Cerebellar cortex (tissue), 1 donor: ENCODE results near the gene BMAL1.

Experiments
- DNase-seq: peaks from one replicate; pipeline ENCODE4 v3.0.0-alpha.2; 2015; ENCODE audit warnings: low spot score

Gene BMAL1

DNA sequence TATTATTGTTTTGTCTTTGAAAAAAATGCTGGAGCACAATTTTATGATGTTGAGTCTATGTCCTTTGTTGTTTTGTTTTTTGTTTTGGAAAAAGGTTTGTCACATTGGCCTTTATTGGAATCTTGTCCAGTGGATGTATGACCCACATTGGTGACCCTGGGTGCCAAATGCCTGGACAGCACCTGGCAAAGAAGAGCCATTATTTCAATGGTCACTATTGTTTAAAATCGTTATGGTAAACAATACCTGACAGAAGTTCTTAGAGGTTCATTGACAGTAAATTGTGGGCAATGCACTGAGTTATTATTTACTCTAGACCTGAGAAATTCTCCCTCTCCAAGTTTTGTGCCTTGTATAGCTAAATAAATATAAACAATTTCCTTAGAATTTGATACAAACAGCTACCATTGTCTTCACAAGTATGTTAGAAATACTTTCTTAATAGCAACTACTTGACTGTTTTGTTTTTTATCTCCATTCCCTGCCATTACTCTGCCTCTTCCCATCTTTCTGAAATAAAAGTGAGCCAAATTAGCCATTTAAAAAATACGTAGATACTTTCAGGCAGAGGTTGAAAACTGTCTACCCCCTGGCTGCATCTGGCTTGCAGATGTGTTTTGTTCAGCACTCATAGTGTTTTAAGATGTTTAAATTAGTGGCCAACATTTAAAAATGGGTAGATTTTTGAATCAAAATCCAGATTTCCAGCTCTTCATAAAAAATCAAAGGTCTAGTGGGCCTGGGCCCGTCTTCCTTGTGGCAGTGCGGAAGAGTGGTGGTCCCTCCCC is 39.9 kb downstream of the BMAL1 start:
- DNase-seq: no peak

DNA sequence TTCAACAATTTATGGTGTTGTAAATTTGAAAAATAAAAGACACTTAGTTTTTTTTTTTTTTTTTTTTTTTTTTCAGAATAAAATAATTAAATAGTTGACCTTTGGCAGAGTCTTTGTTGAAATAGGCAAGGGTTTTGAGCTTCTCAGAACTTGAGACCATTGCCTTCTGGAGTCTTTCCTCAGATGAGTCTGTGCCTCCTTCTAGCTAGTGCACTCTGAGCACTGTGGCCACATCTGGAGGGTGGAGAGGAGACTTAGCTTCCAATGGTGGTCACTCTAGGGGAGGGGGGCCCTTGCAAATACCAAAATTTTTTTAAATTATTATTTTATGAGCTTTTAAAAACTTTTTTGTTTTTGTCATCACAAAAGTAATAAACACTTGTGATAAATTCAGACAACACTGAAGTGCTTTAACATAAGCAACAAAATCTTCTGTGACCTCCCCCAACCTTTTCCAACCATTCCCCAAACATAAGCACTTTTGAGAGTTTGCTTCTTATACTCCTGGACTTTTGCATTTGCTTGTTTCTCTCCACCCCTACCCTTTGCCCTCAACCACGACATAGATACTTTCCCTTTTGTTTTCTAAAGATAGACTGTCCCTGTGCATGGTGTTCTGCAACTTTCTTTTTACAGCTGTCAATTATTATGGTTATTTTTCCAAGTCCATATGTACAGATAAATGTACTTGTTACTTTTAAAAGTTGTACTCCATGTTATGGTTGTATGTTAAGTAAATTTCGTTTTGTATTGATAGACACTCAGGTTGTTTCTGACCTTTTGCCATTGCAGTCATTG is 41.1 kb downstream of the BMAL1 start:
- DNase-seq: no peak

GRCh38 chr11:13320688-13321087 is 43.1 kb downstream of the BMAL1 start:
- no peak for DNase-seq

DNA sequence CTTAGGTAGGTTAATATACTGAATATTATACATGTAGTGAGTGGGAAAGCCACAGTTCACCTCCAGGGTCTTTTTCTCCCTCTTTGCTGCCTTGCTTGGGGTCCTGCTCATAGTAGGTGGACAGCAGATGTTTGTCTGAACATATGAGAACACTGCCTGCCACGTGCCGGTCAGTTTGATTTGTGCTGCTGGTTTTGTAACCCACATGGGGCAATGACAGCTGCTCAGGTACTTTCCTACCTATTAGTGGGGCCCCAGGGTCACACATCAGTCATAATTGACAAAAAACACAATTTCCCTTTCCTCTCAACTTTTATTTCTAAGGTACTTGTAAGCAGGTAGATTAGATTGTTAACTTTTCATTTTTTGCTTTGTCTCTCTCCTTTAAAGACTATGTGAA is 43.8 kb downstream of the BMAL1 start:
- no peak for DNase-seq

DNA sequence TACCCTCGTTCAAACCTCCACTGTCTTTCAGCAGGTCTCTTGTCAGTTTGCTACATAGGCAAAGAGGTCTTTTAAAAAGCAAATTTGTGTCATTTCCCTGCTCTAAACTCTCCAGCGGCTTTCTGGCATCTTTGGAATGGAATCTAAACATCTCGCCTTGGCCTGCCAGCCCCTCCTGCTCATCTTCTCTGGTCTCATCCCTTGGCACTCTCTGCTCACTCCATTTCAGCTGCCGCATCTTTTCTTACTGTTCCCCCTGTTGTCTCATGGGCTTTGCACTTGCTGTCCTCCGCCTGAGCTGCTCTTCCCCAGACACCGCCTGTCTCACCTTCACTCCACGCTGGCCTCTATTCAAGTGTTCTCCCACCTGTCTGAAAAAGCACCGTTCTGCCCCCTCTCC is 46.6 kb downstream of the BMAL1 start:
- DNase-seq: no peak

DNA sequence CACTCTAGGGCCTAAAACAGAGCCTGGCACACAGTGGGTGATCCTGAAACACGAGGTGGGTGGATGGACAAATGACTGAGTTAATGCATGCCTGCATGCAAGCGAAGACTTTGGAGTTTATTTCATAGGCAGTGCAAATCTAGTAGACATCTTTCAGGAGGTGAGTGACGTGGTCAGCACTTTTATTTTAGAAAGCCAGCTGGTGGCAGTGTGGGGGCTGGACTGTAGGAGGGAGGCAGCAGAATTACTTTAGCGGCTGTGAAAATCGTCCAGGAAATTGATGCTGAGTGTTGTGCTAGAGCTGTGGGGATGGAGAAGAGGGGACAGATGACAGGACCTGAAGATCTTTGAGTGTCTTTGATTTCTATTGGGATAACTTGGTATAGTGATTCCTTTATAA is 47.1 kb downstream of the BMAL1 start:
- peak; percentile 28 for DNase-seq

- DNase-seq: no peak
These were observed 49.8 kb downstream of the BMAL1 start for GRCh38 chr11:13327421-13327820.

- DNase-seq: no peak
These were observed 50.7 kb downstream of the BMAL1 start for GRCh38 chr11:13328286-13328685.

- peak; percentile 97 for DNase-seq
These were observed 52.2 kb downstream of the BMAL1 start for GRCh38 chr11:13329670-13330356.

DNA sequence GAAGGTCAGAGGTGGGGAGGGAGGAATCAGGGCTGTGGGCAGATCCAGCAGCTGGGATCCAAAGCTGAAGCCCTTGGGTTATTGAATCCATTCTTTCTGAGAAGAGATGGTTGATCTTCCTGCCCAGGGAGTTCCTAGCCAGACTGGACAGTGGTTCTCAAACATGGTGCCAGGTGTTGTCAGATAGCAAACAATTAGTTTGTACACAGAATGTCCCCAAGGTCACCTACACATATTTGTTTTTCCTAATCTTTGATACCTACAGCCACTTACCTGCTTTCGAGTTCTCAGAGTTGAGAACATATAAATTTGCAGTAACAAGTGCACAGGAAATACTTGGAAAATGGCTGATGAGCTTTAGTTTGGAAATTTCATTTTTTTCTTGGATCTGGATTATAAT is 54.5 kb downstream of the BMAL1 start:
- no peak for DNase-seq

DNA sequence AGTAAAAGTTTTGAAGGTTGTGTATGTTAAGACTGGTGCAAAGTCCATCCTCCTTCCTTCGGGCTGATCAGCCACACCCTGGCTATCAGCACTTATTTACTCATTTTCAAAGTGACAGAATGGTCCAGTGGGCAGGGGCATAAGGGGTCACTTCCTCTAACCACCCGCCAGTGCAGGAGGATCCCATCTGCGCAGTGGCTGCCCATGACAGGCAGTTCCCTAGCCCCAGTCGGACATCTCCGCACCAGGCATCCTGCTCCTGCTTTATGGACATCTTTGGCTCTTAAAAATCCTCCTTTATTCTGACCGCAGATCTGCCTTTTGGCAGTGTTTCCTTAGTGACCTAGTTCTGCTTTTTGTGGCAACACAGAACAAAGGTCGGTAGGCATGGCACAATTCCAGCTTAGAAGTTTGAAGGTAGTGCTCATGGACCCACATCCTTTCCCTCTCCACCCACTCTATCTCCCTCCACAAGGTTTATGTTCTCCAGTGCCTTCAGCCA is 55.9 kb downstream of the BMAL1 start:
- no peak for DNase-seq

GRCh38 chr11:13334034-13334786 is 56.6 kb downstream of the BMAL1 start:
- DNase-seq: no peak

- DNase-seq: peak; percentile 61
These were observed 57.7 kb downstream of the BMAL1 start for GRCh38 chr11:13335319-13335718.

- no peak for DNase-seq
These were observed 58.8 kb downstream of the BMAL1 start for GRCh38 chr11:13336246-13336878.

GRCh38 chr11:13338019-13338426 is 60.4 kb downstream of the BMAL1 start:
- DNase-seq: no peak

DNA sequence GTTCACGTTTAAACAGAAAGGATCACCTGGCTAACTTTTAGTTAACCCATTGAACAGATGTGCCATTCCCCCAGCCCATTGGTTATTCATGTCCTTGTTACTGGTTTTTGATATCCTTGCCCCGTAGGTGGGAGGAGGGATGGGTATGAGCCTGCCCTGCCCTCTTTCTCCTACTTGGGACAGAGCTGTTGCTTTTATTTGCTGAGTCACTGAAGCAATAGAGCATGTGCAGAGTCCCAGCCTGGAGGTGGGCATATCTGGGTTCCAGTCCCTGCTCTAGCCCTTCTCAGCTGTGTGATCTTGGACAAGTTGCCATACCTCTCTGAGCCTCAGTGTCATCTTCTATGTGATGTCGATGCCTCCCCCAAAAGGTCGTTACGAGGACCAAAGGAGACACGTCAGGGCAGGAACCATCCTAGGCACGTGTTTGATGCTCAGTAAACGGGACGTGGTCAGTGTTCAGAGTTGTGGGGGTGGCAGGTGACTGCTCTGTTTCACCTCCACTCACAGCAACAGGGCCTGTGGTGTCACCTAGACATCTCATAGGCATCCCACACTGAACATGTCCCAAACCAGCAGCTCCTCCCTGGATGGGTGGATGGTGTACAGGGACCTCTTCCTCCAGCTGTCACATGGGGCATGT is 61.0 kb downstream of the BMAL1 start:
- DNase-seq: no peak

DNA sequence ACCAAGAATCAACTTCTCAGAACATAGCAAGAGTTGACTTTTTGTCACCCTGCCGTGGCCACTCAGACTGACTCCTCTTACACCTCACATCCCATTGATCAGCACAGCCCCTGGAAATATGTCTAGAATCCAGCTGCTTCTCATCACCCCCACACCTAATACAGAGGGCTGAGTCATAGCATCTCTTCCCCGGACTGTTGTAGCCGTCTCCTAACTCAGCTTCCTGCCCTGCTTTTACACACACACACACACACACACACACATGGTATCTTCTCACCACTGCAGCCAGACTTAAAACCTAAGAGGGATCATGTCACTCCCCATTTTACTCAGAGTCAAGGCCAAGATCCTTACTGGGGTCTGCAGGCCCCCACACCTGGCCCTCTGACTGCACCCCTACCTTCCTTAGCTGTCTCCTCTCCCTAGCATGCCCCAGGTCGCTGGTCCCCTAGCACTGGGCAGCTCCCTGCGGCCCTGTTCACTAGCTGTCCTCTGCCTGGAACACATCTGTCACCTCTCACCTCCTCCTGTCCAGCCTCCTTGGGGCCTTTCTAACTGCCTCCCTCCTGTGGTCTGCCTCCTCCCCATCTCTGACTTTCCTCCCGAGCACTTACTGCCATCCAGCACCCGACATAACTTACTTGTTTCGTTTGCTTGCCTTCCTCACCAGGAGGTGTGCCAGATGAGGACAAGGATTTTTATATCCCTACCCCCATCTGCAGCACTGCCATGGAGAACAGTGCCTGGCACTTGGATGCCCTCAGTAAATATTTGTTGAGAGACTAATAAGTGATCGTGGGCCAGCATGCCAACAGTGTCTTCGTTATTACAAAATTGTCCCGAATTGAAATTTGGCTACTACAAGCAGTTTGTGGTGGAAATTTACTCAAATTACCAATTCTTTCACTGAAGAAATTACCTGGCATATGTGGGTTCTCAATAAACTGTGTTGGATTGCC is 61.9 kb downstream of the BMAL1 start:
- DNase-seq: no peak

- no peak for DNase-seq
These were observed 63.4 kb downstream of the BMAL1 start for GRCh38 chr11:13341026-13341425.

GRCh38 chr11:13343067-13343466 is 65.5 kb downstream of the BMAL1 start:
- DNase-seq: no peak
